Suppressor macrophage treated with lipopolysaccharide for 4 hours (primary cell): ENCODE results near the gene FBXO11.

ENCODE experiments used
- DNase-seq: peaks from one replicate; pipeline ENCODE4 v3.0.0-alpha.2; 2020

Gene FBXO11

DNA sequence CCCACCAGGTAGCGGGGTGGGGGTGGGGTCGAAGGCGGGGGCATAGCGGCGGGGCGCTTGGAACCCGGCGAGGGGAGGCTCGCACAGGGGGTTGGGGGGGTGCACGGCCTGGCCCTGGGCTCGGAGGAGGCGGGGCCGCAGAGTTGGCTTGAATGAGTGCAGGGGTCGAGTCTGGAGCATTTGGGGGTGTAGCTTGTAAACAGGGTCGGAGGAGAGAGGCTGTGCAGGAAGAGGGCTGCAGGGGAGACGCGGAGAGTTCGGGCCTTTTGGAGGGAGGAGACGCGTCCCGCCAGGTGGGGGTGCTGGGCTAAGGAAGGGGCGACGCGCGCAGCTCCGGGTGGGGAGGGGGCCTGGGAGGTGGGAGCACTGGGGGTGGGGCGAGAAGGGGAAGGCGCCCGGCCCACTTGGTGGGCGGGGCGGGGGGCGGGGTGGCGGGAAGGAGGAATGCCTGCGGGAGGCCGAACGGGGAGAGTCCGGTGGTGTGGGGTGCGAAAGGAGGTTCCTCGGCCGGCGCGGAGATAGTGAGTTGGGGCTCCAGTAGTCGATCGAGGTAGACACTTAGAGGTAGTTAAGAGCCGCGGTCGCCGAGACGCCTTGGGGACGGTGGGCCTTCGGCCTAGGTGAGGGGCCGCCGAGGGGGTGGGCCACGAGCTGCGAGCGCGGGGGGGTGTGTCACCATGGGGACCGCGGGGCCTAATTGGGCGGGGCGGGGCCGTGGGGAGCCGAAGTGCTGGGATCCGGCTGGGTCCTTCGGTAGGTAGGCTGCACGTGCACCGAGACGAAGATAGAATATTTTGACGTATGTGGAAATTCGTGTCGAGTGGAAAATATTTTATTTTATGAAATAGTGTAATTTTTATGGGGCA is 122.6 kb downstream of the FBXO11 start:
- peak; percentile 37 for DNase-seq

DNA sequence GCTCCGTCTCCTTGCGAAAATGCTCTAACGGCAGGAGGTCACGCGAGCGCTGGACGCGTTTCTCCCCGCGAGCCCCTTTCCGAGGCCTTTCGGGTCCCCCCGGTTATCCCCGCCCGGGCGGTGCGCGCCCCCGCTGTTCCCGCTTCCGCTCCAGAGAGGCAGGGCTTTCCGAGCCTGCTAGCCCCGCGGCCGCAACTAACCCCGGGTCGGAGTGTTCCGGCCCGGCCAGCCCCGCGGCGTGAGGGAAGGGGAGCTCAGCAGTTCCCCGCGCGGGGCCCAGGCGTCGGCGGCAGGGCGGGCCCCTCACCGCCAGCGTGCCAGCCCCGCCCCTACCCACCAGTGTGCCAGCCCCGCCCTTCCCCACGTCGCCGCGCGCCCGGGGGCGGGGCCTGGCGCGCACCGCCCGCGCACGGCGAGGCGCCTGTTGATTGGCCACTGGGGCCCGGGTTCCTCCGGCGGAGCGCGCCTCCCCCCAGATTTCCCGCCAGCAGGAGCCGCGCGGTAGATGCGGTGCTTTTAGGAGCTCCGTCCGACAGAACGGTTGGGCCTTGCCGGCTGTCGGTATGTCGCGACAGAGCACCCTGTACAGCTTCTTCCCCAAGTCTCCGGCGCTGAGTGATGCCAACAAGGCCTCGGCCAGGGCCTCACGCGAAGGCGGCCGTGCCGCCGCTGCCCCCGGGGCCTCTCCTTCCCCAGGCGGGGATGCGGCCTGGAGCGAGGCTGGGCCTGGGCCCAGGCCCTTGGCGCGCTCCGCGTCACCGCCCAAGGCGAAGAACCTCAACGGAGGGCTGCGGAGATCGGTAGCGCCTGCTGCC is 123.4 kb downstream of the FBXO11 start, which contains the start of gene MSH6:
Gene MSH6, plus strand, starts transcription at position 475 of the 815 bp plus-strand sequence. Its CDS starts 89 bp downstream, at position 564.
- peak; percentile 96 for DNase-seq

DNA sequence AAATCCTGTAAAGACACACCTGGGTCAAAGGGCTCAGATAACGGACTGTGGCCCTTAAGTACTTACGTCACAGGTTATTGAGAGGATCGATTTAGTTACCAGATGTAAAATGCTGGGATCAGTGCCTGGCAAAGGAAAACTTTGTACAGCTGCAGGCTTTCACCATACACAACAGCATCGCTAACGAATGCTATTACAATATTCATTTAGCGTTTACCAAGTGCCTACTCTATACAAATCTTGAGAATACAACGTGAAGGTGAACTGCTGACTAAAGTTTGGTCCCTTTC is 124.0 kb downstream of the FBXO11 start:
- no peak for DNase-seq

DNA sequence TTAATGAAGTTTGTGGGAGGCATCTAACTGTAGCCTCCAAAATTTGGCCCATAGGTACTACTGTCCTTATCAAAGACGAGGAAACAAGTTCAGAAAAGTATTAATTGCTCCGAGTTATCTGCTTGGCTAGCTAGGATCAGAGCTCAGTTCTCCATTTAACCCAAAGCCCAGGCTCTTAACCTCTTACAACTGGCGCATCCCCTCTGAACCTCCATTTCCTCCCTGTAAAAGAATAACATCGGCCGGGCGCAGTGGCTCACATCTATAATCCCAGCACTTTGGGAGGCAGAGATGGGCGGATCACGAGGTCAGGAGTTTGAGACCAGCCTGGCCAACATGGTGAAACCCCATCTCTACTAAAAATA is 126.9 kb downstream of the FBXO11 start:
- DNase-seq = no peak

DNA sequence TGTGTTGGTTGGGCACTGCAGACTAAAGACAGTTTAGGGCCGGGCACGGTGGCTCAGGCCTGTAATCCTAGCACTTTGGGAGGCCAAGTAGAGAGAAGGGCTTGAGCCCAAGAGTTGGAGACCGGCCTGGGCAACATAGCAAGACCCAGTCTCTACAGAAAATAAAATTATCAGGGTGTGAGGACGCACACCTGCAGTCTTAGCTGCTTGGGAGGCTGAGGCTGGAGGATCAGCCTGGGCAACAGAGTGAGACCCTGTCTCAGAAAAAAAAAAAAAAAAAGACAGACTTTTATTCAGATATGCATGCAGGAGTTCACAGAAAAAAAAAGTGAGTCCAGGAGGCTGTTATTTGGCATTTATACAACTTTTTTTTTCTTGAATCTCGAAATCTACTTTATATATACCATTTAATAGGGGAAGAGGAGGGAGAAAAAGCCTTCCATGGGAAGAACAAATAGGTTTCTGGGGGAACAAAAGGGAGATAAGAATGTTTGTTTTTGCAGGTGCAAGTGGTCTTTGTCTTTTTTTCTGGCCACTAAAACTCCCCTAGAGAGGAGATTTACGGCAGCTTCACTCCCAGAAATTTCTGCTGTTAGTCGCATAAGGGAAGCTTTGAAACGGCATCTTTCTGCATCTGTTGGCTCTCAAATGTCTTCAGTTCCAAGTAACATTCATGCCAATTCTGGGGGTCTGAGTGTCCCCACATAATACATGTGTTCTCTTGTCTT is 127.4 kb downstream of the FBXO11 start:
- DNase-seq = no peak

DNA sequence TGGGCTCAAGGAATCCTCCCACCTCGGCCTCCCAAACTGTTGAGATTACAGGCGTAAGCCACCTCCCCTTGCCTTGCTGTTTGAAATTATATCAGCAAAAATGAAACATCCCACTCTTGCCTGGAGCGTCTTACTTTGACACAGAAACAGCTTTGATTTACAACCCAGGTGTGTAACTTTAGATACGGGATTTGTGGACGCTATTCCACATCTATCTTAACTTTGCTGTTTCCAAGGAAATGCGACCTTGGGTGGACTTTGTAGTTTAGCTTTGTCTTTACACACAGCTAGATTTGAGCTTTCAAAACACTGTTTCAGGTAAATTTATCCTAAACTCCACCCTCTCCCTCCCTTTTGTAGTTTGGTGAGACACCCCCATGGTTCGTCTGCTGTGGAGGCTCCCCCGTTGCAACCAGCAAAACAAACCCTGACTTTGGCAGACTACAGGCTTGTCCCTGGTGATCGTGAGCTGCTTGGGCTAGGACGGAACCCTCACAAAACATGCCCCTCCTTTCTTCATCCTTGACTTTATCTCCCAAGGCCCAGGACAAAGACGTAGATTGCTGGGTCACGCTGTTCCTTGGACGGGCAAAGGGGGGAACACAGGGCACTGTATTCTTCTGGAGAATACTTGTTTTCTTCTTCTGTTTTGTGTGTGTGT is 128.9 kb downstream of the FBXO11 start:
- DNase-seq = no peak

DNA sequence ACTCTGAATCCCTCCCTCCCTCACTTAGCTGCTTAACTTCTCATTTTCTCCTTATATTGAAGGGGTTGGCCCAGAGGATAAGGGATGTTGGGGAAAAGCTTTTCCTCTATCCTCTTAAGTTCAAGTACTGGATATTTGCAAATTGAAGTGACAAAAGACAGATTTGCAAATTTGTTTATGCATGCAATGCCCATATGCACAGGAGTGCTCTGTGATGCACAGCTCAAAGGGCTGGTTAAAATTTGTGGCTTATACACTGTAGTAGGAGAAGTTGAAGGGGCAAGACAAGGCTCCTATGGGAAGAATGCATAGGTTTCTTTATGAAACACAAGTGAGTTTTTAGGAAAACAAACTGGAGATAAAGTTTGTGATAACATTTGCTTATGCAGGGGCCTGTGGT is 131.7 kb downstream of the FBXO11 start:
- no peak for DNase-seq

DNA sequence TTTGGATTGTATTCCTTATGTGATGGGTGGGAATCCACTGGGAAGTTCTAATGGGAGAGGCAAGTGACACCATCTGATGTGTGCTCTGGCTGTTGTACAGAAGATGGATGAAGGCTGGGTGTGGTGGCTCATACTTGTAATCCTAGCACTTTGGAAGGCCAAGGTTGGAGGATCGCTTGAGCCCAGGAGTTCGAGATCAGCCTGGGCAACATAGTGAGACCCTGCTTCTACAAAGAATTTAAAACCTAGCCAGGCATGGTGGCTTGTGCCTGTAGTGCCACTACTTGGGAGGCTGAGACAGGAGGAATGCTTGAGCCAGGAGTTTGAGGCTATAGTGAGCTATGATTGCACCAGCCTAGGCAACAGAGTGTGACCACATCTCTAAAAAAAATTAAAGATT is 134.0 kb downstream of the FBXO11 start:
- no peak for DNase-seq

DNA sequence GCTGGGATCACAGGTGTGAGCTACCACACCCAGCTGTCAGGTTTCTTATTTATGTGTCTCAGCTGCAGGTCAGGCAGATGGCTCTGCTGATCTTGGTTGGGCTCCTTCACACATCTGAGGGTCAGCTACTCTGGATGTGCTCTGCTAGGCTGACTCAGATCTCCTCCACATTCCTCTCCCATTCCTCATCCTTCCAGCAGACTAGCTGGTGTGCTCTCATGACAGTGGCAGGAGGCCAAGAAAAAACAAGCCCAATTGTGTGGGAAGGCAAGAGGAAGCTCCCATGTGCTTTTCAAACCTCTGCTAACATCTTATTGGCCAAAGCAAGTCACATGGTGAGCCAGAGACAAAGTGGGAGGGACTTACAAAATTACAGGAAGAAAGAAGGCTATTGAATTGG is 135.1 kb downstream of the FBXO11 start:
- DNase-seq = peak; percentile 43

DNA sequence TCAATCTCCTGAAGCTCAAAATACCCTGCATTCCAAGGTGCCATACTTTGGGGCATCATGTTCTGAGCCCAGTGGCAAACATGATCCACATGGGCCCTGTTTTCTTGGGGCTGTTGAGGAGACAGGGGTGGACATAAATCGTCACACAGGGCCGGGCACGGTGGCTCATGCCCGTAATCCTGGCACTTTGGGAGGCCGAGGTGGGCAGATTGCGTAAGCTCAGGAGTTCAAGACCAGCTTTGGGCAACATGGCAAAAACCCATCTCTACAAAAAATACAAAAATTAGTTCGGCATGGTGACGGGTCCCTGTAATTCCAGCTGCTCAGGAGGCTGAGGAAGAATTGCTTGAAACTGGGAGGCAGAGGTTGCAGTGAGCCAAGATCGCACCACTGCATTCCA is 137.0 kb downstream of the FBXO11 start:
- no peak for DNase-seq

DNA sequence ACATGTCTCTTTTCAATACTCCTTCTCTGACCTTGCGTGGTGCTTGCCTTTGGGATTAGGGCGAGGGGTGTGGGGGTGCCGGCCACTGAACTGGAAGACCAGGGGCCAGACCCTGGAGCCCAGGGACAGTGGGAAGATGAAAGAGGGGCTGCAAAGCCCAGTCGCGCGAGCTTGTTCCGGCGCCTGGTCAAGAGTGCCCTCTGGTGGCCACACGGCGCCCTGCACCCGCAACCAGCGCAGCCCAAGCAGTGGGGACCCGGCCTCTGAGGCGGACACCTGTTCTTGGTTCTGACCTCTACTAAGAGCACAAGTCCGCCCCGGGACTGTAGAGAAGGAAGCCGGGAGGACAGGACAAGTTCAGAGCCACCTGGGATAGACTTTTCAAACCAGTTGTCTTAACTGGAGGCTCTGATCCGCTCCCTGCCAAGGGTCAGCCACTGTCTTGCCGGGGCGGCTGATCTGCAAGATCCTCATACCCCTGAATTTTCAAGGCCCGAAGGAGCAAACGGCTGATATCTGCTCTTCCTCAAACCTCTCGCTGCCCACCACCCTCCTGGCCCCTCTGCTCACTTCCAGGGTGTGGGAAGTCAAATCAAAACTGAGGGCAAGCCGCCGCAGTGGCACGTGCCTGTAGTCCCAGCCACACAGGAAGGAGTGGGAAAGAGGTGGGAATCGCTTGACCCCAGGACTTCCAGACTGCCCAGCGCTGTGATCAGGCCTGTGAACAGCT is 138.3 kb downstream of the FBXO11 start:
- peak; percentile 58 for DNase-seq

DNA sequence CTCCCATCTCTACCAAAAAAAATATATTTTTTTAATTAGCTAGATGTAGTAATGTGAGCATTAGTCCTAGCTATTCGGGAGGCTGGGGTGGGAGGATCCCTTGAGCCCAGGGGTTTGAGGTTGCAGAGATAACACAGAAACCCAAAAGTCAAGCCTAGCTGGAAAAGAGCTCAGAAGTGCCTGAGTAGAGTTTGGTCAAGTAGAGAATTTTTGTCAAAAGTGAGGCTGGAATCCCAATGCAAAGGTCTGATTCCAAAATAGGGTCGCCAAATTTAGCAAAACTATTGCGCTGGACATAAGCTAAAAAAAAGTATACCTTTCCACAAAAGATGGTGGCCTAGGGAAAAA is 138.8 kb downstream of the FBXO11 start:
- no peak for DNase-seq

DNA sequence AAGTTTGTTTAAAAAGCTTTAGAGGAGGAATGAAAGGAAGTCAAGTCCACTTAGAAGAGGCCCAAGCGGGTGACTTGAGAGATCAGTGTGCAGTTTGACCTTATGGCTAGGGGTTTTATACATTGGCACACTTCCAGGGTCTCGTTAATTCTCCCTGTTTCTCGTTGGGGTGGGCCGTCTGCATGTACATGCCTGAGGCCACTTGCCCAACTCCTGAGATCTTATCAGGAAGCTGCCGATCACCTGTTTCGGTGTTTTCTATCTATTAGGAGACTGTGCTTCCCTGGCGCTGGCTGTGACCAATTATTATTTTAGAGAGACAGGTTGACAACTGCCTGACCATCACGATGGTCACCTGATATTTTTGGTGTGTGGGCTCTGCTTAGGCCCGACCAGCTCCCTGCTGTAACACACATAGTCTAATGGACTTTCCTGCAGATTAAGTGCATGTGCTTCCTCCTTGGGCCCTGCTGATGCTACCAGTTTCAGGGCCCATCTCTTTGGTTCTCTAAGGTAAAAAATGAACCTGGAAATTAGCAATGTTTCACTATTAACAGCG is 154.4 kb downstream of the FBXO11 start:
- no peak for DNase-seq

DNA sequence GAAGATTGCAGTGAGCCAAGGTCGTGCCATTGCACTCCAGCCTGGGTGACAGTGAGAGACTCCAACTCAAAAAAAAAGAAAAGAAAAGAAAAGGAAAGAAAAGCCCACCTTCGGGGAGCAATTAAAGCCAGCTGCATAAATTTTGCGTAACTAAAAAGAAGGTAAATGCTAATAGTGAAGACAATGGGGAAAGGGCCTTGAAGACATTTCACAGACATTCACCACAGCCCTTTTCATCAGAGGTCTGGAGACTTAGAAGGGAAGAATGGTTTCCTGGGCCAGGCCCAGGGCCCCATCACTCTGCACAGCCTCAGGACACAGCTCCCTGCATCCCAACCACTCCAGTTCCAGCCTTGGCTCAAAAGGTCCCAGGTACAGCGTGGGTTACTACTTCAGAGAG is 158.4 kb downstream of the FBXO11 start:
- DNase-seq = no peak

DNA sequence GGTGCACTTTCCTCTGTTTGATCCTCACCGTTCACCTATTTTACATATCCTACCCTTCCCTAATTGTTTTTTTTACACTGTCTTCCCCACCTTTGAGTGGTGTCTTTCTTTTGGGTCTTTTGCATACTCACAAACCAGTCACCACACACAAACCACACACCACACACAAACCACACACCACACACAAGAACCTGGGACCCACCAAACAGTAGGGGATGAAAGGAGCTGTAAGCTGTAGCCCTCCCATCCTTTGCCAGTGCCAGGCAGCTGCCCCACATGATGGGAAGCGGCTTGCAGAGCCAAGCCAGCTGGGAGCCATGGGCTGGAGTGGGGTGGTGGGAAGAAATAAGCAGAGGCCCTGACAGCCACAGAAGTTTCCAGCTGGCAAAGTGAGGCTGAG is 162.2 kb downstream of the FBXO11 start:
- no peak for DNase-seq

DNA sequence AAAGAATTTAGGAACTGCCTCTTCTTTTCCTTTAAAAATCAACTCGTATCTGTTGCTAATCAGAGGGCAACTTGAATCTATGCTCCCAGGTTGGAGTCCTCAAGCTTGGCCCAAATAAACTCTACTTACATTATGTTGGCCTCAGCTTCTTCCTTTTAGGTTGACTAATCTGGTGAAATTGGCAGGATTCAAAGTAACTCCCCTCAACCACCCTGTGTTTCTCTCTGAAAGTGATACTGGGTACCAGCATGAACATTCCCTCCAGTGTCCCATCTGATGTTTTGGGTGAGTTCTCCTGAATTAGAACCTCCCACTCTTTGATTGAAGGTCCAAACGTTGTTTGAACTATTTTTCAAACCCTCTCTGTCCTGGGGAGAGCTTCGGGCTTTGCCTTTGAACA is 164.7 kb downstream of the FBXO11 start:
- DNase-seq = no peak

DNA sequence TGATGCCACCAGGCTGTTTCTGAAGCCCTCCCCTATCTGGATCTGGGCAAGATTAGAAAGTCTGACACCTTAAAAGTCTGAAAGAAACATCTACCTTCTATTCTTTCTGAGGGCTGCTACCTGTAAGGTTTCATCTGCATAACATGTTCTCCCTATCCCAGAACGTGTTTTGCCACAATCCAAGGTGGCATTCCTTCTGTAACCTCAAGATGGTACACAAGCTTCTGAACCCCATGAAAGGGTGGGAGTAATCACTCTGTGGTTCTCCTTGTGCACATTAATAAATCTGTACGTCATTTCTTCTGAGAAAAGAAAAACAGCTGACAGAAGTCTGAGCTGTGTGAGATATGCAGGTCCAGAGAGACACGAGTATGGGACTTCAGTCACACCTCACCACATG is 165.2 kb downstream of the FBXO11 start:
- no peak for DNase-seq
